H9 (cell line): ENCODE data around the gene CTNNA1. TPM values are rescaled to one million over a fixed set of nuclear protein-coding genes. Genes with fewer than 3 reads are reported as not detected.

Experiments
- DNase-seq: peaks from one replicate; pipeline ENCODE4 v3.0.0-alpha.2; 2017
- H2AFZ ChIP-seq: one replicate; pipeline ENCODE4 v1.6.1; 2013; ENCODE audit warnings: mild to moderate bottlenecking, low read length, control low read depth, moderate library complexity
- H2AK5ac ChIP-seq: 2 replicates; pipeline ENCODE4 v1.6.1; 2013; ENCODE audit warnings: low read length, control low read depth, mixed read lengths; ENCODE audit not compliant: insufficient read length
- H2BK120ac ChIP-seq: one replicate; pipeline ENCODE4 v1.6.1; 2013; ENCODE audit warnings: low read depth, mild to moderate bottlenecking, low read length, control low read depth, inconsistent platforms; ENCODE audit not compliant: poor library complexity, severe bottlenecking
- H2BK12ac ChIP-seq: 2 replicates; pipeline ENCODE4 v1.6.1; 2013; ENCODE audit warnings: low read length, control low read depth, mixed read lengths, low read depth; ENCODE audit not compliant: insufficient read length
- H2BK15ac ChIP-seq: 2 replicates; pipeline ENCODE4 v1.6.1; 2013; ENCODE audit warnings: low read depth, low read length, control low read depth
- H2BK20ac ChIP-seq: one replicate; pipeline ENCODE4 v1.6.1; 2013; ENCODE audit warnings: low read depth, mild to moderate bottlenecking, low read length, control low read depth, inconsistent platforms; ENCODE audit not compliant: poor library complexity, severe bottlenecking
- H2BK5ac ChIP-seq: 2 replicates; pipeline ENCODE4 v1.6.1; 2013; ENCODE audit warnings: low read length, control low read depth, mixed read lengths; ENCODE audit not compliant: insufficient read length
- H3K14ac ChIP-seq: 2 replicates; pipeline ENCODE4 v1.6.1; 2013; ENCODE audit warnings: low read length, control low read depth; ENCODE audit not compliant: insufficient read depth
- H3K18ac ChIP-seq: 2 replicates; pipeline ENCODE4 v1.6.1; 2013; ENCODE audit warnings: low read depth, mild to moderate bottlenecking, mixed read lengths, low read length, control low read depth; ENCODE audit not compliant: insufficient read length
- H3K23ac ChIP-seq: 2 replicates; pipeline ENCODE4 v1.6.1; 2013; ENCODE audit warnings: low read length, control low read depth, mixed read lengths, low read depth; ENCODE audit not compliant: insufficient read length
- H3K23me2 ChIP-seq: 2 replicates; pipeline ENCODE4 v1.6.1; 2013; ENCODE audit warnings: low read depth, mild to moderate bottlenecking, mixed read lengths, low read length, control low read depth; ENCODE audit not compliant: insufficient read length, poor library complexity, severe bottlenecking
- H3K27ac ChIP-seq: 2 replicates; pipeline ENCODE4 v1.5.1; 2013; ENCODE audit warnings: low read length, control low read depth, mixed read lengths, low read depth; ENCODE audit not compliant: insufficient read length
- H3K27me3 ChIP-seq: 2 replicates; pipeline ENCODE4 v1.6.1; 2013; ENCODE audit warnings: low read length, control low read depth, inconsistent platforms; ENCODE audit not compliant: insufficient read depth
- H3K4ac ChIP-seq: 2 replicates; pipeline ENCODE4 v1.6.1; 2013; ENCODE audit warnings: low read depth, mild to moderate bottlenecking, control low read depth, inconsistent platforms, low read length, moderate library complexity
- H3K4me1 ChIP-seq: 2 replicates; pipeline ENCODE4 v1.6.1; 2013; ENCODE audit warnings: low read length, control low read depth, inconsistent platforms; ENCODE audit not compliant: insufficient read depth
- H3K4me2 ChIP-seq: 2 replicates; pipeline ENCODE4 v1.6.1; 2013; ENCODE audit warnings: low read length, control low read depth, mixed read lengths; ENCODE audit not compliant: insufficient read length, insufficient read depth
- H3K56ac ChIP-seq: 2 replicates; pipeline ENCODE4 v1.6.1; 2013; ENCODE audit warnings: low read depth, mild to moderate bottlenecking, mixed read lengths, low read length, control low read depth; ENCODE audit not compliant: insufficient read length
- H3K79me1 ChIP-seq: 2 replicates; pipeline ENCODE4 v1.6.1; 2013; ENCODE audit warnings: low read depth, mild to moderate bottlenecking, moderate library complexity, low read length, control low read depth, inconsistent platforms; ENCODE audit not compliant: insufficient read depth, poor library complexity, severe bottlenecking
- H3K79me2 ChIP-seq: 2 replicates; pipeline ENCODE4 v1.6.1; 2013; ENCODE audit warnings: low read length, control low read depth, inconsistent platforms; ENCODE audit not compliant: insufficient read depth
- H3K9ac ChIP-seq: 2 replicates; pipeline ENCODE4 v1.6.1; 2013; ENCODE audit warnings: low read length, control low read depth, mixed read lengths; ENCODE audit not compliant: insufficient read length; ENCODE audit errors: extremely low read depth
- H3K9me3 ChIP-seq: one replicate; pipeline ENCODE4 v1.6.1; 2013; ENCODE audit warnings: low read depth, low read length, inconsistent platforms; ENCODE audit not compliant: control insufficient read depth
- H3T11ph ChIP-seq: one replicate; pipeline ENCODE4 v1.6.1; 2013; ENCODE audit warnings: mild to moderate bottlenecking, low read length, control low read depth, inconsistent platforms
- H4K20me1 ChIP-seq: one replicate; pipeline ENCODE4 v1.6.1; 2013; ENCODE audit not compliant: control insufficient read depth, insufficient read length, insufficient read depth
- H4K5ac ChIP-seq: 2 replicates; pipeline ENCODE4 v1.6.1; 2013; ENCODE audit warnings: low read depth, mild to moderate bottlenecking, mixed read lengths, low read length, control low read depth; ENCODE audit not compliant: insufficient read length
- H4K8ac ChIP-seq: replicated peaks from 2 replicates; pipeline ENCODE4 v1.6.1; 2013; ENCODE audit warnings: low read length, control low read depth, mixed read lengths, low read depth; ENCODE audit not compliant: insufficient read length
- H4K91ac ChIP-seq: 2 replicates; pipeline ENCODE4 v1.6.1; 2013; ENCODE audit warnings: low read depth, mild to moderate bottlenecking, moderate library complexity, mixed read lengths, low read length, control low read depth; ENCODE audit not compliant: insufficient read length
- H3K27ac Mint-ChIP-seq, 3 experiments: 2 replicates in 2 of 3; 3 replicates in 1 of 3; pipeline ENCODE4 v1.8.0; 2020 to 2021; ENCODE audit warnings: mixed read lengths in 3 of 3, mild to moderate bottlenecking in 1 of 3, moderate library complexity in 1 of 3
- H3K27me3 Mint-ChIP-seq: 2 replicates; pipeline ENCODE4 v1.8.0; 2021; ENCODE audit warnings: low read depth, mild to moderate bottlenecking, moderate library complexity, mixed read lengths
- H3K36me3 Mint-ChIP-seq, 3 experiments: 2 replicates in 2 of 3; 3 replicates in 1 of 3; pipeline ENCODE4 v1.8.0; 2020 to 2021; ENCODE audit warnings: low read depth in 3 of 3, mixed read lengths in 3 of 3; ENCODE audit not compliant: insufficient read depth in 1 of 3
- H3K4me1 Mint-ChIP-seq, 2 experiments: 2 replicates each; pipeline ENCODE4 v1.8.0; 2020; ENCODE audit warnings: mixed read lengths in 2 of 2
- H3K4me3 Mint-ChIP-seq, 2 experiments: 2 replicates in 1 of 2; 3 replicates in 1 of 2; pipeline ENCODE4 v1.8.0; 2020 to 2021; ENCODE audit warnings: mild to moderate bottlenecking in 2 of 2, mixed read lengths in 2 of 2, moderate library complexity in 1 of 2
- H3K9me3 Mint-ChIP-seq, 2 experiments: 2 replicates in 1 of 2; 3 replicates in 1 of 2; pipeline ENCODE4 v1.8.0; 2020; ENCODE audit warnings: mild to moderate bottlenecking in 2 of 2, mixed read lengths in 2 of 2, moderate library complexity in 1 of 2
- WGBS: extraction: QIAGEN DNeasy Blood & Tissue Kit; methylation state at CpG from one replicate; pipeline ENCODE4 v1.1.7; 2013; ENCODE audit warnings: missing lambda C conversion rate, low lambda C conversion rate, mixed read lengths; ENCODE audit not compliant: insufficient read length; ENCODE audit errors: extremely low coverage; 5-methylcytosine and 5-hydroxymethylcytosine counted together
- total RNA-seq: library from RNA; stranded (reverse); gene quantifications from 2 replicates; pipeline ENCODE4 v1.2.1, GENCODE V29; 2021
- TF ChIP-seq, protein P1 (sequence below): fragments of 200-600 bp; sonication (generic); conservative IDR thresholded peaks from 3 replicates; pipeline ENCODE4 v1.8.0; 2021; ENCODE audit warnings: antibody characterized with exemption, mild to moderate bottlenecking

The CTNNA1 gene
- total RNA-seq, 1 experiment from 2014 or later: 354 TPM

DNA sequence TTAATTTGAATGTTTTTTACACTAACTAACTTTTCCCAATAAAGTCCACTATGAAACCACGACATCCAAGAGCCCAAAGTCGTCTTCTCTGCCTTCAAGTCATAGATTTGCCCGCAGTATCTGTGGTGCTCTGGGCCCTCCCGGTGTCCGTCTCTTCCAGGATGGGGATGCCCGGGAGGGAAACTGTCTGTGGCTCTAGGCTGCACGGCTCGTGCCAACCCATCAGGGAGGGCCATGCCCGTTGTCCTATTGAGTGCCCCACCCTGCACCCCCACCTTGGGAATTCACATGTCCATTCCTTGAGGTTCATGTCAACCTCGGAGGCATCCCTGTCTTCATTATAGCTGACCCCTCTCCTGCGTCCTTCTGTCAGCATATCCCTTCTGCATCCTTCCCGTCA, 181.7 kb downstream of the CTNNA1 start:
- Histone ChIP-seq H3K27me3 (no peaks in the 10 kb centered on the region), H2BK15ac (no peak overlapping the region), H3K4me1 (no peaks in the 10 kb centered on the region; the same call in 1 of the 2 replicates), H3K56ac (no peak overlapping the region), H3K23ac (no peak overlapping the region), H3K4me2 (no peak overlapping the region), H4K5ac (no peak overlapping the region), H3K79me2 (no peaks in the 10 kb centered on the region), H2BK5ac (no peak overlapping the region), H2BK20ac (no peak overlapping the region), H3K23me2 (no peaks in the 10 kb centered on the region), H3K18ac (no peak overlapping the region), H3K9me3 (no peaks in the 10 kb centered on the region), H3K4ac (no peak overlapping the region), H2BK12ac (no peak overlapping the region), H3K9ac (no peak overlapping the region), H2AFZ (no peak overlapping the region), H2AK5ac (no peak overlapping the region), H3K27ac (no peak overlapping the region), H2BK120ac (no peak overlapping the region), H3T11ph (no peak overlapping the region), H3K79me1 (no peaks in the 10 kb centered on the region), H4K20me1 (no peaks in the 10 kb centered on the region), H4K91ac (no peak overlapping the region), H3K14ac (no peak overlapping the region), H4K8ac (no peak overlapping the region)
- Mint-ChIP-seq H3K36me3 (peaks cover 41 to 62% (median 52%) of the 10 kb centered on the region in 3 experiments; a peak in 6 of 7 replicates), H3K4me3 (no peak overlapping the region), H3K4me1 (peaks cover 32 to 42% of the 10 kb centered on the region in 2 experiments), H3K27me3 (peaks cover 2% of the 10 kb centered on the region; the same call in 1 of the 2 replicates), H3K27ac (peak overlapping the region in 1 of 3 experiments; percentile 42; a peak in 4 of 7 replicates), H3K9me3 (no peaks in the 10 kb centered on the region)
- TF ChIP-seq, protein P1, sequence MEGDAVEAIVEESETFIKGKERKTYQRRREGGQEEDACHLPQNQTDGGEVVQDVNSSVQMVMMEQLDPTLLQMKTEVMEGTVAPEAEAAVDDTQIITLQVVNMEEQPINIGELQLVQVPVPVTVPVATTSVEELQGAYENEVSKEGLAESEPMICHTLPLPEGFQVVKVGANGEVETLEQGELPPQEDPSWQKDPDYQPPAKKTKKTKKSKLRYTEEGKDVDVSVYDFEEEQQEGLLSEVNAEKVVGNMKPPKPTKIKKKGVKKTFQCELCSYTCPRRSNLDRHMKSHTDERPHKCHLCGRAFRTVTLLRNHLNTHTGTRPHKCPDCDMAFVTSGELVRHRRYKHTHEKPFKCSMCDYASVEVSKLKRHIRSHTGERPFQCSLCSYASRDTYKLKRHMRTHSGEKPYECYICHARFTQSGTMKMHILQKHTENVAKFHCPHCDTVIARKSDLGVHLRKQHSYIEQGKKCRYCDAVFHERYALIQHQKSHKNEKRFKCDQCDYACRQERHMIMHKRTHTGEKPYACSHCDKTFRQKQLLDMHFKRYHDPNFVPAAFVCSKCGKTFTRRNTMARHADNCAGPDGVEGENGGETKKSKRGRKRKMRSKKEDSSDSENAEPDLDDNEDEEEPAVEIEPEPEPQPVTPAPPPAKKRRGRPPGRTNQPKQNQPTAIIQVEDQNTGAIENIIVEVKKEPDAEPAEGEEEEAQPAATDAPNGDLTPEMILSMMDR: no peak
- no peak for DNase-seq
- WGBS: no CpG with 5 or more reads among the region's 12 CpGs
